HG02885 (cell line): ENCODE measurements around the gene KAT5.
A peak's percentile ranks its signal among the peaks of the same experiment; 100 is the strongest.
"Not testable (repeated sequence)": the region's sequence is repeated elsewhere in the genome, so short reads cannot be mapped to it uniquely, and the experiment has no call there.

ENCODE experiments used
- ATAC-seq: cut with Tn5 transposase; IDR thresholded peaks from one replicate; pipeline ENCODE4 v1.9.1; 2021; ENCODE audit warnings: mild to moderate bottlenecking; ENCODE audit not compliant: unreplicated experiment, poor library complexity

The KAT5 gene

GRCh38 chr11:65707002-65707401 is 5.0 kb upstream of the KAT5 start:
- ATAC-seq, result not testable (repeated sequence)

GRCh38 chr11:65708451-65708850 is 3.6 kb upstream of the KAT5 start:
- no peak for ATAC-seq

GRCh38 chr11:65709661-65710060 is 2.4 kb upstream of the KAT5 start:
- ATAC-seq, result no peak

- ATAC-seq, result no peak
Measured at GRCh38 chr11:65710421-65710820, 1.6 kb upstream of the KAT5 start.

- ATAC-seq, result no peak
Measured at GRCh38 chr11:65712633-65713076, 603 bp downstream of the KAT5 start.

- no peak for ATAC-seq
Measured at GRCh38 chr11:65713212-65713969, 1.3 kb downstream of the KAT5 start.

- no peak for ATAC-seq
Measured at GRCh38 chr11:65714433-65714832, 2.4 kb downstream of the KAT5 start.

- ATAC-seq, result no peak
Measured at GRCh38 chr11:65716302-65716701, 4.2 kb downstream of the KAT5 start.

- no peak for ATAC-seq
Measured at GRCh38 chr11:65716774-65717405, 4.8 kb downstream of the KAT5 start.

GRCh38 chr11:65717906-65718305 is 5.9 kb downstream of the KAT5 start:
- no peak for ATAC-seq

GRCh38 chr11:65718531-65718930 is 6.5 kb downstream of the KAT5 start:
- no peak for ATAC-seq

- no peak for ATAC-seq
Measured at GRCh38 chr11:65718964-65719492, 7.0 kb downstream of the KAT5 start.

GRCh38 chr11:65719871-65720210 is 7.8 kb downstream of the KAT5 start:
- ATAC-seq, result peak; percentile 8

GRCh38 chr11:65720211-65720934 is 8.3 kb downstream of the KAT5 start, which contains the start of gene RNASEH2C:
Gene RNASEH2C (minus strand): TSS chr11:65720798. CDS start chr11:65720758, 40 bp downstream.
- ATAC-seq, result peak; percentile 82

- no peak for ATAC-seq
Measured at GRCh38 chr11:65722261-65722660, 10.2 kb downstream of the KAT5 start.

- ATAC-seq, result no peak
Measured at GRCh38 chr11:65726660-65727059, 14.6 kb downstream of the KAT5 start.

GRCh38 chr11:65727865-65728264 is 15.8 kb downstream of the KAT5 start:
- no peak for ATAC-seq

GRCh38 chr11:65730461-65730860 is 18.4 kb downstream of the KAT5 start:
- no peak for ATAC-seq

- not testable (repeated sequence) for ATAC-seq
Measured at GRCh38 chr11:65735111-65735510, 23.1 kb downstream of the KAT5 start.

GRCh38 chr11:65736810-65737209 is 24.8 kb downstream of the KAT5 start:
- ATAC-seq, result no peak

- ATAC-seq, result no peak
Measured at GRCh38 chr11:65739022-65739421, 27.0 kb downstream of the KAT5 start.
